HUDEP-2 (cell line): ENCODE measurements around the gene SLC45A3.
"Not testable (repeated sequence)": the region's sequence is repeated elsewhere in the genome, so short reads cannot be mapped to it uniquely, and the experiment has no call there.

Experiments
- DNase-seq, 76 experiments: peaks; one replicate each; lab custom pipeline; 2025; ENCODE audit not compliant: unreplicated experiment in 76 of 76; lab: John Stamatoyannopoulos, UW

Gene SLC45A3, protein sequence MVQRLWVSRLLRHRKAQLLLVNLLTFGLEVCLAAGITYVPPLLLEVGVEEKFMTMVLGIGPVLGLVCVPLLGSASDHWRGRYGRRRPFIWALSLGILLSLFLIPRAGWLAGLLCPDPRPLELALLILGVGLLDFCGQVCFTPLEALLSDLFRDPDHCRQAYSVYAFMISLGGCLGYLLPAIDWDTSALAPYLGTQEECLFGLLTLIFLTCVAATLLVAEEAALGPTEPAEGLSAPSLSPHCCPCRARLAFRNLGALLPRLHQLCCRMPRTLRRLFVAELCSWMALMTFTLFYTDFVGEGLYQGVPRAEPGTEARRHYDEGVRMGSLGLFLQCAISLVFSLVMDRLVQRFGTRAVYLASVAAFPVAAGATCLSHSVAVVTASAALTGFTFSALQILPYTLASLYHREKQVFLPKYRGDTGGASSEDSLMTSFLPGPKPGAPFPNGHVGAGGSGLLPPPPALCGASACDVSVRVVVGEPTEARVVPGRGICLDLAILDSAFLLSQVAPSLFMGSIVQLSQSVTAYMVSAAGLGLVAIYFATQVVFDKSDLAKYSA

DNA sequence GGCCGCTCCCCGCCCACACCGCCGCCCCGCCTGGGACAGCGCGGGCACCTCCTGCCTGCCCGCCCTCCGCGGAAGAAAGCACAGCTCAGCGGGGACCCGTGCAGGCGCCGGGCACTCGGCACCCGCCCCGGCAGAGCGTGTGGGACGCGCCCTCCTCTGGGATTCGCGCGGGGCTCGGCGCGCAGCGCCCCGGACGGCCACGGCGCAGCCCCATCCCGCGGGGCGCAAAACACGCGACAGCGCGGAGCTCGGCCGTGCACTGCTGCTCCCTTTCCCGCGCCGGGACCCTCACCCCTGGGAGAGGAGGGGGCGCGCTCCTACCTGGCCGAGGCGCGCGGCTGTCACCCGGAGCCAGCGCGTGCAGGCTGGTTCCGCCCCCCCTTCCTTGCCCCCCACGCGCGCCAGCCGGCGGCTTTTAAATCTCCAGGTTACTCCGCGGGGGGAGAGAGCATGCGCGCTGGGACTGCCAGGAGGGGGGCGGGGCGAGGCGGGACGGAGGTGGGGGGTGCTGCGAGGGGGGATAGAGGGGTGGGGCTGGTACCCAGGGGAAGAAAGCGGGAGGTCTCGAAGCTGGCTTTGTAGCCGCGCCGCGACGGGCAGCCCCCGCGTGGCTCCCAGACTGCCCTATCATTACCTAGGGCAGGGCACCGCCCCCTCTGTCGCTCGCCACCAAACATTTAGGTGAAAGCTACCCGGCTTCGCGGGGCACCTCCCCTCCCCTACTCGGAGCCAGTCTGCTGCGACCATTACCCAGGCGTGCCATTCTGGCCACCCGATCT is at the start of gene SLC45A3:
Gene SLC45A3 (minus strand): TSS at position 437 of the 779 bp plus-strand sequence. CDS start 15,853 bp downstream, outside the sequence.
- peak in 31 of 76 experiments; percentile 7 to 57 (median 35) for DNase-seq

DNA sequence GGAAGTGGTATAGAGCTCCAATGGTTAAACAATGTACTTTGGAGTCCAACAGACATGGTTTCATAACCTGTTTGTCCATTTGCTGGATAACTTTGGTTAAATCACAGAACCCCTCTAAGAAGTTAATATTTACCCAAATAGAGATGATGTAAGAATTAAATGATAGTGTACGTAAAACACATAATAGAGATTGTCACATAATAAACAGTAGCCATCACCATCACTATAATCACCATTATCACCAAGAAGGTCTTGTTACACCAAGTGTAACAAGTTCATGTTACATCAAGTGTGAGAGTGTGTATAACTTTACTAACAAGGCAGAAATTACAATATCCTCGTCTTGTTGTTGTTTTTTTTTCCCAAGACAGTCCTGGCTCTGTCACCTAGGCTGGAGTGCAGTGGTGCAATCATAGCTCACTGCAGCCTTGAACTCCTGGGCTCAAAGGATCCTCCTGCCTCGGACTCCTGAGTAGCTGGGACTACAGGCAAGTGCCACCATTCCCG is 46.4 kb upstream of the SLC45A3 start:
- DNase-seq = no peak

DNA sequence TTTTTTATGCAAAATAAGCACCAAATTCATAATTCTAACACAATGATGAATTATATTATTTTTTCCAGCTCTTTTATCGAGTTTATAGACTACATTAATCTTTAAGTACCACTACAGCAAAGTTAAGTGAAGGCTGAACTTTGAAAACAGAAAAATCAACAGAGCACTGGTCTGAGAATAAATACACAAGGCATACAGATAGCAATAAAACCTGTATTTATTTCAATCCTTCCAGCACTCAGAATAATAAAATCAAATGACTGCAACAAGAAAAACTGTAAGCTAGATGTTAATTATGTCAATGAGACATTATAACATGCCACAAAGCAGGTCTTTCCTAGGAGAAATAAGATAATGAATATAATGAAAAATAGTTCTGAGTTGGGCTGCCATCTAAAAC is 45.2 kb upstream of the SLC45A3 start:
- DNase-seq = no peak

DNA sequence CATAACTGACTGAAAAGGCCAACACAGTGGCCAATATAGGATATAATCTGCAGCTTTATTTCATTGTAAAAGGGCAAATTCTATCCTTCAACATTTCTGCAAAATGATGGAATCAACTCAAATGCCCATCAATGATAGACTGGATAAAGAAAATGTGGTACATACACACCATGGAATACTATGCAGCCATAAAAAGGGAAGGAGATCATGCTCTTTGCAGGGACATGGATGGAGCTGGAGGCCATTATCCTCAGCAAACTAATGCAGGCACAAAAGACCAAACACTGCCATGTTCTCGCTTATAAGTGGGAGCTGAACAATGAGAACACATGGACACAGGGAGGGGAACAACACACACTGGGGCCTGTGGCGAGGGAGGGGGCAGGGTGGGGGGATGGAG is 40.4 kb upstream of the SLC45A3 start:
- DNase-seq = not testable (repeated sequence)

DNA sequence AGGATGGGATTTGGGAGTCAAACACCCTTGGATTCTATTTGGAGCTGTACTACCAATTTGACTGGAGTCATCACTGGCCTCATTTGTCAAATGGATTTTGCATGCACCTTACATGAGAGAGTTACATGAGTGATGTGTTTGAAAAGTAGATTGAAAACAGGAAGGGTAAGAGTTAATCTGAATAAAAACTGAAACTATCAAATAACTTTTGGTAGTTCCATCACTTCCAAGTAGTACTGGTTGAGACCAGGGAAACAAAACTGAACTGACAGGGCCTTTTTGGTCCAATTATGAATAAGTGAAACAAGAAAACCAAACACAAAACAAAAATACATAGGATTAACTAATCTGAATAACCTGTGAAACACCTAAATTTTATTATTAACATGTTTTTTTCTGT is 39.5 kb upstream of the SLC45A3 start:
- DNase-seq = no peak

DNA sequence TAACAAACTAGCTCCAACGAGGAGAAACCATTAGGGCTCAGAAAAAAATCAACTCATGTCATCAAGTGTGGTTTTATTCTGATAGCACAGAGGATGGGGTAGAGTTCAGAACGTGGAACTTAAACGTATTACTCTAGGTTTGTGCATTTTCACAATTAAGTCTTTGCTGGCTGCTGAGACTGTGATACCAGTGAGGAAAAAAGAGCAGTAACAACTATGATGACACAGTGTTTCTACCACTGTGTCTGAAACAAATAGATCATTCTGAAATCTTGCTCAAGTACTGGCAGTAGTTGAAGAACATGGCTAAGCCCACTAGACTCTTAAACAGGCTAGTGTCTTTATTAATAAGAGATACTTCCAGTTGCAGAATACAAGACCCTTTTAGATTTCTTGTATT is 38.7 kb upstream of the SLC45A3 start:
- no peak for DNase-seq

DNA sequence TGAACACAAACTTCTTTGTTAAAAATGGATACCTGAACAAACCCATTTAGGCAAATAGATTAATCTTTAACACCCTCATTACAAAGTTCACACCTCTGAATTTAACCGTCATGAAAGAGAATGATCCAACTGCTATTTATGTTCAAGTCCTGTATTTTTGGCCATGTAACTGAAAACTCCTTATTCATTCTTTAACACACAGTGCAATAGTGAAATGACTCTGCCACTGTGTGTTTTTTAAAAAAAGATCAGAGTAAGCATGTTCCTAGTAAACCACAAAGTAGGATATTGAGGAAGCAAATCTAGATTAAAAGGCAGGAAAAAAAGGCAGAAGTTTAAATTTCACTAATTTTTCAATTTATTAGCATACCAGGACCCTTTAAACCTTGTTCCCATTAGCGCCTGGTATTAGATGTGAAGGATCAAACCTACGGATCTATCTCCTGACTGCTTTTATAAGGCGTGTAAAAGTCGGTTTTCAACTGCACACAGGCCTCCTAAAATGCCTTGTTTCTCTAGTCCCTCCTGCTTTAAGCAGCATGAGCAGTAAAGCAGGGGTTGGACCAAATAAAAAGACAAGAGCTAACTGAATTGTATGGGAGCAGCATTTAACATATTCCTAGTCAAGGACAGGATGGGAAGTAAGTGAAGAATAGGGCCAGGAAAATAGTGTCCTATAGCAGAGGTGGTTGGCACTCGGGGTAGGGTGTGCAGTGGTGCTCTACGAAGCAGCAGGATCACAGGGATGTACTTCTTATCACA is 36.2 kb upstream of the SLC45A3 start:
- DNase-seq = no peak

DNA sequence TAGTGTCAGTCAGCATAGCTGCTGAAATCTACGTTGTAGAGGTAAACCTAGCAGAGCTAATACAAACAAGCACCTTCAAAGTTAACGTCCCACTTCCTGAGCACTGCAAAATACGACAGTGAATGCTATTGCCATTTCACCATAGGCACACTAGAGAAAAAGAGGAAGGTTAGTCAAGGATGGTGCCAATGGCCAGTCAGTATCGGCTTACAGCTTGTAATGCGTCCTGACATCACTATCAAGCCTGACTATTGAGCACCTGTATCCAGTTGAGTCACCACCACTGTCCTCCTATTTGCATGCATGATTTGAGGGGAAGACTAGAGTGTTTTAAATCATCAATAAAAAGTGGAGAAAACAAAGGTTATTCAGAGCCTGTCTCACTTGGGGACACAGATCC is 35.3 kb upstream of the SLC45A3 start:
- no peak for DNase-seq

DNA sequence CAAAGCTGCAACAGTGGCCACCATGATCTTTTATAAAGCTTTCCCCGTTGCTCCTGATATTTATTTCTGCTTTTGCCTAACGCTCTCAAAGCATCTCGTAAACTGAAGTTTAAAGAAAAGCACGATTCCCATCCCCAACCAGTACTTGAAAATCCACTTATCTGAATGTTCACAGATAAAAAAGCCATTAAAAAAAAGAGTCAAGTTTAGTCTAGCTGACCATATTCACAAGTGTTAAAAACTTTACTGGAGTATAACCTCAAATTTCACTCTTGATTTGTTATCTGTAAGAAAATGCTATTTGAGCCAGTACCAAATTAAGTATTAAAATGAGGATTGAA is 34.6 kb upstream of the SLC45A3 start:
- DNase-seq = no peak

DNA sequence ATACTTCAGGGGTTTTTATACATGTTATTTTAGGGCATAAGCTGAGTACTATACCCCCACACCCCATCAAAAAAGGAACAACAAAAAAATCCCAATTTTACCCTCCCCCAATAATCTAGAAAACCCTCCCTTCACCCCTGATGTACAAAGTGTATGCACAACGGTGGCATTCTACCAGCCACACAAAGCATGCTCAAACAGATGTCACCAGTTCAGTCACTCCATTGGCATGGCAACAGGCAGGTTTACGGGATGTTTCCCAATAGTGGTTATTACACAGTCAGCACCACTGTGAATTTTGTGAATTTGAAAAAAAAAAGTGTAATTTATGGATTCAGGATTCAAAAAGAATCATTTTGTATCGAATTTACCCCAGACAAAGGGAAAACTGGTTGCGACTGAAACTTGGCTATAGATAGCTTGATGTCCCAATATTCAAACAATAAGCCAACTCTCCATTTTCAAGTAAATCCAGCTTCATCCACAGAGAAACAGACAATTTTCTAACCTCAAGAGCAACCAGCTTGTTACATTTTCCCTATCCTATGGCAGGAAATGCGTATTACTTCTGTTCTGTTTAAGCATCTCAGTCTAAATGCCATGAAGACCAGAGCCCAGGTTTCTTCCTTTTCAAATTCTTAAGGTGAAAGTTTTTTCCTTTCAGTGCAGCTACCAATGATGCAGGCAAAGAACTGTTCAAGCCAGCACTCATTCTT is 34.0 kb upstream of the SLC45A3 start:
- DNase-seq = no peak

DNA sequence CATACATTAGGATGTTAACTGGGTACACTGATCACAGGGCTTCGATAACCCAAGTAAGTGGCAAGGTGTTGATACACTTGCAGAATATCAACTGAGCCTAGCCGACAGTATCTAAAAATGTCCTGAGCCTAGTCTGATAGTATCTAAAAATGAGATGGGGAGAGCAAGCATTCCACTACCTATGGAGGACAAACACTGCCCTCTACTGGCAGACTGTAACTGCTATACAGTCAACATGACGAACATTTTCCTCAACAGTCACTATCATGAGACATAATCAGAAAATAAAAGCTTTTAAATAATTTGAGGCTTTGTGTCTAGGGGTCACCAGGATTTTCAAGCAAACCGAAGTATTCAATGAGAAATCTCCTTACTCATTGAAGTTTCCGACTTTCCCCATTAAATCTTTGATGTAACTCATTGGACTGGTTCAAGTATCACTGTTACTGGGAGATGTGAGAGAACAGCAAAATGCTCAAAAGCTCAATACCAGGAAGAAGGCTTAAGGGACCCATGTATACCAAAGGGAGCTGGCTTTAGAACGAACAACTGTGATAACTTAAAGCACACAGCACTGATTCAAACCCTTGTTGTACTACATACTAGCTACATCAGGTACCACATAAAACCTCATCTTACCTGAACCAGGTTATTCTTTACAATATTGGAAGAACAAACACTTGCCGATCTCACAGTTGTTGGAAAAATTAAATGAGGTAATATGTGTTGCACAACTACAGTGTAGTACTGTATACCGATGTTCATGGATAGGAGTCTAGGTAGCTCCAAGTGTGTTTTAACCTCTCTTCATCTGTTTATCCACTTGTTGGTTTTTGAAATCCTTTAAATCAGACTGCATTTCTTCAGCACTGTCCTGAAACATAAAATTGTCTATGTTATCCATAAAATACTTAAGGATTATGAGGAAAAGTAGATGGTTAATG is 31.1 kb upstream of the SLC45A3 start:
- DNase-seq = peak in 62 of 76 experiments; percentile 10 to 83 (median 61)

DNA sequence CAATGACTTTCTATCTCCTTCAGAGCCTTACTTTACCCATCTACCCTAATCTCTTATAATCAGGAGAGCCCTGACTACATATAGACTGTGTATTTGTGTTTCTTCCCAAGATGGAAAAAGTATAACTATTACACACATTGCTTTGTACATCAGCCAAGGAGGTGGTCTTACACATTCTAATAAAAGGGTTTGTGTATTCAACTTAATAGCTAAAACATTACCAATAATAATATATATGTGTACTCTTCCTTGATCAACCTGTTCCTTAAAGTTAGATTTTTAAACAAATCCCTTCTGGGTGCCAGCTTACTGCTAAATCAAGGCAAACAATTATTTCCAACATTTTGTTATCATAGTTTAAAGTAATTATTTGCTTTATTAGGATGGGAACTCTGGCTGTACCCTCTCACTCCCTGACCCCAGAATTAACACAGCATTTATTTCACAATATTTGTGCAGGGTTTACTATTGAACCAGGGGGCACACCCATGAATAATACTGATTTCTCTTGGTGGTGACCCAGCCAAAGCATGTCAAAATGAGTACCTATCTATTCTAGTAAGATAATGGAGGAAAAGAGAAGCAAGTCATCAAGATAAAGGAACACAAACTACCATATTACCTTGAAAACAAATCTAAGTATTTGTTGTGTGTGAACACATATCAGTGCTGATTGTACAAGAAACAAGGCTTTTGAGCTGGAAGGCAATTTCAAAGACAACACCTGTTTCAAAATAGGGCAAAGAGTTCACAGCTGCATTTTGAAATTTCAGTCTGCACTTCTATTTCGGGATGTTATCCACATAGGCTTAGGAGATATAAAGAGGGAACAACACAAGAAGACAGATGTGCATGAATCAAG is 30.1 kb upstream of the SLC45A3 start:
- DNase-seq = no peak

DNA sequence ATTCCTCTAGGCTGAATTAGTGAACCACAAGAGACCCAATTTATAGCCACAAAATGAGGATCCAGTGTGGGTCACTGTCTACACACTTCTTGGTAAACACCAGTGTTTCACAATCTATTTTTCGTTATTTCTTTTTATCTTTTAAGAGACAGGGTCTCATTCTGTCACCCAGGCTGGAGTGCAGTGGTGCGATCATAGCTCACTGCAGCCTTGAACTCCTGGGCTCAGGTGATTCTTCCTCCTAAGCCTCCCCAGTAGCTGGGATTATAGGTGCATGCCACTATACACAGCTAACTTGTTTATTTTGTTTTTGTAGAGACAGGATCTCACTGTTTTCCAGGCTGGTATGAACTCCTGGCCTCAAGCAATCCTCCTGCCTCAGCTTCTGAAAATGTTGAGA is 29.3 kb upstream of the SLC45A3 start:
- DNase-seq = no peak

DNA sequence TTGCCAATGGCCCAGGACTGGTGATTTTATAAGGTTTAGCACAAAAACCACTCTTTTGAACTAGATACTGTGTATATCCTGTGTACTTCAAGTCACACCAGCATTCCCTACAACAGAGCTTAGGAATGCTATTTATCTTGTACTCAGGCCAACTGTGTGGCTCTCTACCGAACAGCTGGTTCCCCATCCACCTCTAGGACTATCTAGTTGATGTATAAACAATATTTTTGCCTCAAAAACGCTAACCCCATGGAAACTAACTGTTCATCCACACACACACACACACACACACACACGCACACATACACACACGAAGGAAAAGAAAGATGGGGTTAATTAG is 28.7 kb upstream of the SLC45A3 start:
- DNase-seq = no peak

DNA sequence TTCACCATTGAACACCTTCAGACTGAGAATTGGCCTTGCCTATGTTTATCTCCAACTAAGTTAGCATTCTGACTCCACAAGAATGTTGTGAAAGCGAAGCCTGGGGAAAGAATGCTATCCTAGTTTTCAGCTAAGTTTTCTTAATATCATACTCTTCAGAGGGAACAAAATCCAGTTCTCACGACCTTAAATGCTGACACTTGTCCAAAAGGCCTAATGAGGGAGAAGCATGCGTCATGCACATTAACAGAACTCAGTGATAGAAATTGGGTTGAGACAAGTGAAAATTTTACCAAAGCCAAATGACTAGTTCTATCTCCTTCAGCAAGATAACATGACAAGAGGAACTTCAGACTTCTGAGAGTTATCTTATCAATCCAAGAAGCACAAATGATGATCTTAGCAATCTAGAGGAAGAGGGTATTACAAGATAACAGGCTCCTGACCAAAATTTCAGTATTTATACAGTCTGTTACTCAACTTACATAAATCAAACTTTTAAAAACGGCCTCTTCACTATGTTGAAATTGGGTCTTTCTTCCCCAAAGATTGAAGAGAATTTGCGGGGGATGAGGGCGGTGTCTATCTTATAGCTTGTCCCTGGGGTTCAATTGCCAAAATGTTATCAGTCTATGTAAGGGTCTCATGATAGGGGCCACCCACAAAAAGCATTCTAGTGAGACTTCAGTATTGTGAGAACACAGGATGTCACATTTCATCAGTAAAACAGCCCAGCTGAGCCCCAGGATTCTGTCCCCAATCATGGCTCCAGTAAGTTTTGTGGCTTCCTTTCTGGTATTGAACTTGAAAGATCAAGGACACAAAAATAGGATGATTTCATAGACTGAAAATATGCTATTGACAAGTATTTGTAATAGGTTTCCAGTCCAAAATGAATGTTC is 26.5 kb upstream of the SLC45A3 start:
- DNase-seq = peak in 40 of 76 experiments; percentile 5 to 79 (median 45)

DNA sequence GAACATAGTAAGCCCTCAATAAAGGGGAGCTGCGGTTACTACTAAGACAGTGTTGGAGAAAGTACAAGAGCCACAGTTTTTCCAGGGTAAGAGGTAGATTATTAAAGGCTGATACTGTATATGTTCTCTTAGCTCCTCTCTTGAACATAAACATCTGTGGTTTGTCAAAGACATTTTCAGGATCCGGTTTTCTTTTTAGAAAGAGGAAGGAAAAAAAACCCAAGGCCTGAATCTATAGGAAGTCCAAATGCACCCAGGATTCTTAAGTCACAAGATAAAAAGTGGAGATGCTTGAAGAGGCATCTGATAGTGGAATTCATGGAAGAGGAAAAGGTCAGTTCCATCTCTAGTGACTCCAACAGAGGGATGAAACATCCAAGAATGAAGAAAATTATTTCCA is 24.6 kb upstream of the SLC45A3 start:
- no peak for DNase-seq

DNA sequence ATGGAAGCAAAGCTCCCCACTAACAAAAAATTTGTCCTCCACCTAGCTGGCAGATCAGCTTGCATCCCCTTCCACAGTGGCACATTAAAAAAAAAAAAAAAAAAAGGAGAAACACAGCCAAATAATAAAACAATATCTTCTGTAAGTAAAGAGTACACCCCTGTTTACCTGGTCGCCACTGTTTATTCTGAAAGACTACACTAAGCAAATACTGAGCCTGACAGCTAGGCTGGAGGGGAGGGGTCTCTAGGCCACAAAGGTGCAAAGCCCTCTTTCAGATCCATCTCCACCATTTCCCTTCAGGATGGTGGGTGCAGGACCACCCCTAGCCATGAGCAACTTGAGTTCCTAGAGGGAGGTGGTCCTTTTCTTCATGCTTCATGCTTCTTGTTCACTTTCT is 22.8 kb upstream of the SLC45A3 start:
- no peak for DNase-seq
